Measurements from ENCODE around the gene SLC4A8. TPM values are rescaled to one million over a fixed set of nuclear protein-coding genes. Genes with fewer than 3 reads are reported as not detected.

The SLC4A8 gene
- total RNA-seq, 4 donors from 2014 or later, result 0.05 TPM; not detected in 3

DNA sequence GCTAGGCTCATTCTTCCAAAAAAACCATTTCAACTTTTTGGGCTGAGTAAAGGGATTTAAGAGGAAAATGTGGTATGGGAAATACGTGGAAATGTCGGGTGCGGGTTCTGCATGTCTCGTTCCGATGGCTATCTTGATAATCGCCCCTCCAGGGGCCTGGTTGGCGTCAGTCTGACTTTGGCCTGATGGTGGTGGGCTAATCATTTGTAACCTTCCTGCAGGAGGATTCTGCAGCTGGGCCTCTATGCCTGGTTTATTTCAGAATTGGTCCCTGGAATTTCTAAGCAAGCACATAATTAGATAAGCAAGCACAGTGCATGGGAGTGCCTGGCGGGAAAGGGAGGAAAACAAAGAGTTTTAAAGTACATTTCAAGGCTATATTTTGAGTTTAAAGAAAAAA, 14.8 kb upstream of the SLC4A8 start:
- in situ Hi-C loops (cut with MboI; ENCODE audit: low sequenced_read_pairs in 4 of 4) (no loop called here), intact Hi-C loops (cut with DNase I; ENCODE audit: low total_unique reads) (loop anchor here (10.0 kb wide), 1 partner anchor 575 kb away; no protein-coding TSS in a partner anchor)
- no peak for ATAC-seq

GRCh38 chr12:51413149-51413548, 11.5 kb upstream of the SLC4A8 start:
- Histone ChIP-seq H3K9me3 (no peaks in the 10 kb centered on the region), H3K4me3 (no peak overlapping the region), H3K27me3 (no peaks in the 10 kb centered on the region), H3K27ac (no peak overlapping the region), H3K4me1 (no peaks in the 10 kb centered on the region), H3K36me3 (no peaks in the 10 kb centered on the region)
- ATAC-seq (no peak), DNase-seq (no peak)
- TF ChIP-seq CTCF (IDR thresholded peaks at IDR 0.05 in 4 of 5, conservative IDR thresholded peaks at IDR 0.05 in 1 of 5) (no peak), POLR2A (IDR thresholded peaks at IDR 0.05) (no peak)
- in situ Hi-C loops (cut with MboI; ENCODE audit: low sequenced_read_pairs in 4 of 4) (no loop called here), intact Hi-C loops (cut with DNase I; ENCODE audit: low total_unique reads) (loop anchor here (10.0 kb wide), 1 partner anchor 572 kb away; no protein-coding TSS in a partner anchor)

More for the DNA sequence above, 14.8 kb upstream of the SLC4A8 start:
- no peak for TF ChIP-seq CTCF (IDR thresholded peaks at IDR 0.05 in 4 of 5, conservative IDR thresholded peaks at IDR 0.05 in 1 of 5)
- TF ChIP-seq POLR2A (IDR thresholded peaks at IDR 0.05), result no peak
- no peak for DNase-seq
- H3K9me3 ChIP-seq, result no peaks in the 10 kb centered on the region
- no peak overlapping the region for H3K4me3 ChIP-seq
- H3K4me1 ChIP-seq, result no peaks in the 10 kb centered on the region
- no peak overlapping the region for H3K27ac ChIP-seq
- no peaks in the 10 kb centered on the region for H3K27me3 ChIP-seq
- H3K36me3 ChIP-seq, result no peaks in the 10 kb centered on the region

DNA sequence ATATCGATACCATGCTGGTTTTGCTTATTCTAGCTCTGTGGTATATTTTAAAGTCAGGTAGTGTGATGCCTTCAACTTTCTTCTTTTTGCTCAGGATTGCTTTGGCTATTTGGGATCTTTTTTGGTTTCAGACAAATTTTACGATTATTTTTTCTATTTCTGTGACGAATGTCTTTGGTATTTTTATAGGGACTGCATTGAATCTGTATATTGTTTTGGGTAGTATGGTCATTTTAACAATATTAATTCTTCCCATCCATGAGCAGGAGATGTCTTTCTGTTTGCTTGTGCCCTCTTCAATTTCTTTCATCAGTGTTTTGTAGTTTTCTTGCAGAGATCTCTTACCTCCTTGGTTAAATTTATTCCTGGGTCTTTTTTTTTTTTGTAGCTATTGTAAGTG, 10.8 kb upstream of the SLC4A8 start:
- Histone ChIP-seq H3K36me3 (no peaks in the 10 kb centered on the region), H3K9me3 (no peaks in the 10 kb centered on the region), H3K4me1 (no peaks in the 10 kb centered on the region), H3K4me3 (no peak overlapping the region), H3K27ac (no peak overlapping the region), H3K27me3 (no peaks in the 10 kb centered on the region)
- intact Hi-C loops (cut with DNase I; ENCODE audit: low total_unique reads) (loop anchor here (10.0 kb wide), 1 partner anchor 571 kb away; no protein-coding TSS in a partner anchor), in situ Hi-C loops (cut with MboI; ENCODE audit: low sequenced_read_pairs in 4 of 4) (no loop called here)
- no peak for ATAC-seq
- TF ChIP-seq POLR2A (IDR thresholded peaks at IDR 0.05) (no peak), CTCF (IDR thresholded peaks at IDR 0.05 in 4 of 5, conservative IDR thresholded peaks at IDR 0.05 in 1 of 5) (no peak)
- DNase-seq, result no peak

DNA sequence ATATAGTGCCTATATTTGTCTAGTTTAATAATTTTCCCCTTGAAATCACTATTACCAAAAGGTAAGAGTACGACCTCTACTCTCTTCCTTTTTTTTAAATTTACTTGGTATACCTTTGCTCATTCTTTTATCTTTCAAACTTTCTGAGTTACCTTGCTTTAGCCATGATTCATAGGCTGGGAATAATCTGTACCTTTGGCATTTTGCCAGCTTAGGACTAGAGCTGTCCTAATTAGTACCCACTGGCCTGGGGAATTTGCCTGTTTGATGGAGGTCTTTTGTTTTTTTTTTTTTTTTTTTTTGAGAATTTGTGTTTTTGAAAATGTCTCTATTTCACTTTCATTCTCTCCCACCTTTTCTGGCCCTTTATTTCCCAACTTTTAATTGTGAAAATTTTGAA, 8.7 kb upstream of the SLC4A8 start:
- in situ Hi-C loops (cut with MboI; ENCODE audit: low sequenced_read_pairs in 4 of 4), result no loop called here
- H3K36me3 ChIP-seq, result no peaks in the 10 kb centered on the region
- H3K4me1 ChIP-seq, result no peaks in the 10 kb centered on the region
- no peak overlapping the region for H3K27ac ChIP-seq
- no peak for TF ChIP-seq CTCF (IDR thresholded peaks at IDR 0.05 in 4 of 5, conservative IDR thresholded peaks at IDR 0.05 in 1 of 5)
- TF ChIP-seq POLR2A (IDR thresholded peaks at IDR 0.05), result no peak
- DNase-seq, result no peak
- ATAC-seq, result no peak
- intact Hi-C loops (cut with DNase I; ENCODE audit: low total_unique reads), result loop anchor here (10.0 kb wide), 1 partner anchor 569 kb away; no protein-coding TSS in a partner anchor
- H3K9me3 ChIP-seq, result no peaks in the 10 kb centered on the region
- no peak overlapping the region for H3K4me3 ChIP-seq
- H3K27me3 ChIP-seq, result no peaks in the 10 kb centered on the region

DNA sequence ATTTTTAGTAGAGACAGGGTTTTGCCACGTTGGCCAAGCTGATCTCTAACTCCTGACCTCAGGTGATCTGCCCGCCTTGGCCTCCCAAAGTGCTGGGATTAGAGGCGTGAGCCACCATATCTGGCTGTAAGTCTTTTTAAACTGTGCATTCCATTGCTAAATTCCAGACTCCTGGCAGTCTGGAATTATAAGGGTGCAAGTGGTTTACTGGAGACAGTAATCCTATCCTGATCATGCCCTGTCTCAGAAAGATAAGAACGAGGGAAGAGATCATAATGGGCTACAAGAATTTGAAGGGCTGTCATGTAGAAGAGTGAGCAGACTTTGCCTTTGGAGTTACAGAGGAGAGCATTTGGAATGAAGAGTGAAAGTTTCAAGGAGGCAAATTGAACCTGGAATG, 6.8 kb upstream of the SLC4A8 start:
- ATAC-seq, result no peak
- Histone ChIP-seq H3K27me3 (no peaks in the 10 kb centered on the region), H3K9me3 (no peaks in the 10 kb centered on the region), H3K4me3 (no peak overlapping the region), H3K4me1 (no peaks in the 10 kb centered on the region), H3K27ac (no peak overlapping the region), H3K36me3 (no peaks in the 10 kb centered on the region)
- no peak for DNase-seq
- intact Hi-C loops (cut with DNase I; ENCODE audit: low total_unique reads), result loop anchor here (10.0 kb wide), 1 partner anchor 567 kb away; no protein-coding TSS in a partner anchor
- in situ Hi-C loops (cut with MboI; ENCODE audit: low sequenced_read_pairs in 4 of 4), result no loop called here
- no peak for TF ChIP-seq POLR2A (IDR thresholded peaks at IDR 0.05)
- no peak for TF ChIP-seq CTCF (IDR thresholded peaks at IDR 0.05 in 4 of 5, conservative IDR thresholded peaks at IDR 0.05 in 1 of 5)
